ENCODE measurements around the gene ANK2.

ANK2 gene

DNA sequence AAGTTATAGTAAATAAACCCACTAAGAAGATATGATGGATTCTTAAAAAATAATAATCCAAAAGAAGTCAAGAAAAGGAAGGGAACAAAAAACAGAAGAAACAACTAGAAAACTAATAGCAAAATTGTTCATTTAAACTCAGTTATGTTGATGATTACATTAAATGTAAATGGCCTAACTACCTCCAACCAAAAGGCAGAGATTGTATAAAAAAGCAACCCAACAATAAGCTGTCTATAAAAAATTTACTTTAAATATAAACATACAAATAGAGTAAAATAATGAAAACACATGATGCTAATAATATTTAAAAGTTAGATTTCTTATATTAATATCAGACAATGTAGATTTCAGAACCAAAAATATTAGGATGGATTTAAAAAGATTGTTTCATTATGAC is 371.5 kb downstream of the ANK2 start:
- no peaks in the 10 kb centered on the region for H3K36me3 Mint-ChIP-seq (ENCODE audit: low read depth)
- H3K4me1 Mint-ChIP-seq, result no peaks in the 10 kb centered on the region
- peaks cover 4% of the 10 kb centered on the region for H3K27me3 Mint-ChIP-seq (ENCODE audit: low read depth)
- no peak overlapping the region for H3K27ac Mint-ChIP-seq
- TF ChIP-seq CTCF (IDR thresholded peaks at IDR 0.05; ENCODE audit: unreplicated experiment in 3 of 3), result no peak
- H3K4me3 Mint-ChIP-seq, result no peak overlapping the region
- peaks cover 34% of the 10 kb centered on the region for H3K9me3 Mint-ChIP-seq

DNA sequence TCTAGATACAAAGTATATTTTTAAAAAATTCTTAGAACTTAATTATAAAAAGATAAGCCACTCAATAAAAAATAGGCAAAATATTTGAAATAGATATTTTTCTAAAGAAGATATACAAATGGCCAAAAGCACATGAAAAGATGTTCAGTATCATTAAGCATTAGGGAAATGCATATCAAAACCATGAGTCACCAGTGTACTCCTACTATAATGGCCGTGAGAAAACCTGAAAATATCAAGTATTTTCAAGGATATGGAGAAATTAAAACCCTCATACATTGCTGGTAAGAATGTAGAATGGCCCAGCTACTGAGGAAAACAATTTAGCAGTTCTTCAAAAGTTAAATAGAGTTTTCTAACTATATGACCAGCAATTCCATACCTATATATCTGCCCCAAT is 374.2 kb downstream of the ANK2 start:
- Mint-ChIP-seq H3K27ac (no peak overlapping the region), H3K4me1 (no peaks in the 10 kb centered on the region), H3K36me3 (ENCODE audit: low read depth) (no peaks in the 10 kb centered on the region), H3K4me3 (no peak overlapping the region), H3K27me3 (ENCODE audit: low read depth) (no peaks in the 10 kb centered on the region), H3K9me3 (peaks cover 26% of the 10 kb centered on the region)
- no peak for TF ChIP-seq CTCF (IDR thresholded peaks at IDR 0.05; ENCODE audit: unreplicated experiment in 3 of 3)

GRCh38 chr4:113433116-113433515 is 383.7 kb downstream of the ANK2 start:
- Mint-ChIP-seq H3K9me3 (peaks cover 12% of the 10 kb centered on the region), H3K4me1 (peaks cover 25% of the 10 kb centered on the region), H3K36me3 (ENCODE audit: low read depth) (no peaks in the 10 kb centered on the region), H3K27me3 (ENCODE audit: low read depth) (no peaks in the 10 kb centered on the region), H3K27ac (no peak overlapping the region), H3K4me3 (no peak overlapping the region)
- no peak for TF ChIP-seq CTCF (IDR thresholded peaks at IDR 0.05; ENCODE audit: unreplicated experiment in 3 of 3)
